ENCODE results near the gene CABP7.

Gene CABP7

DNA sequence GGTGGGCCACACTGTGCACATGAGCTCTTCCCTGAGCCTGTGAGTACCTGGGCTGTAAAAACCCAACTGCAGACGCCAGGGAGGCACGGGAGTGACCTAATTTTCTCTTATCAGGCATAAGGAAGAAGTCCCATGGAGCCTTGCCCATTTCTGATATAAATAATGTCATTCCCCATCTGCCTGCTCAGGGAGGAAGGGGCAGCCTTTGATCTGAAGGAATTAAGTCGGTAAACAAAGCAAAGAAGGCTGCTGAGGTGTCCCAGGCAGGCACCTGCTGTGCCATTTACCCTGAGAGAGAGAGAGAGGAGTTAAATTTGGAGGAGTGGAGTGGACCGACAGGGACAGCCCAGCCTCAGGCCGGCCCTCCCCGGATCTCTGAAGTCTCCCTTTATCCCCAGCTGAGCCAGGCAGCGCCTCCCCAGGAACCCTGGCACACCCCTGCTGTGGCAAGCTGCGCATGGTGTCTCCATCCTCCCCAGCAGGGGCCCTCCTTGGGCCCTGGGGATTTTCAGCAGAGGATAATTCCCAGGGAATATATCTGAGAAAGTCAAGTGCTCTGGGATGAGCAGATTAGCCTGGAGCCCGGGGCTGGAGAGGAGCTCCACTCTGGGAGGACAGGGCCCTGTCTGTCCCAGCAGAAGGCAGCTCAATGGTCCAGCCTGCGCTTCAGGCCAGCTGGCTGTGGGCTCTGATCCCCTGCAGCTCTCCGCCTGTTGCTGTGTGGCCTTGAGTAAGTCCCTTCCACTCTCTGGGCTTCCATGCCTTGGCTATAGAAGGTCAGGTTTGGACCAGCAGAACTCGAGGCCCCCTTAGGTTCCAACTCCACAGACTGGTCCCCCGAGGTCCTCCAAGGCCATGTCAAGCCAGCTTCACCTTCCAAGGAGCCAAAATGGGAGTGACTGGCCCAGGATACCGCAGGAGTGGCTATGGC lies 17.5 kb upstream of the CABP7 start:
- DNase-seq: peak; percentile 55

DNA sequence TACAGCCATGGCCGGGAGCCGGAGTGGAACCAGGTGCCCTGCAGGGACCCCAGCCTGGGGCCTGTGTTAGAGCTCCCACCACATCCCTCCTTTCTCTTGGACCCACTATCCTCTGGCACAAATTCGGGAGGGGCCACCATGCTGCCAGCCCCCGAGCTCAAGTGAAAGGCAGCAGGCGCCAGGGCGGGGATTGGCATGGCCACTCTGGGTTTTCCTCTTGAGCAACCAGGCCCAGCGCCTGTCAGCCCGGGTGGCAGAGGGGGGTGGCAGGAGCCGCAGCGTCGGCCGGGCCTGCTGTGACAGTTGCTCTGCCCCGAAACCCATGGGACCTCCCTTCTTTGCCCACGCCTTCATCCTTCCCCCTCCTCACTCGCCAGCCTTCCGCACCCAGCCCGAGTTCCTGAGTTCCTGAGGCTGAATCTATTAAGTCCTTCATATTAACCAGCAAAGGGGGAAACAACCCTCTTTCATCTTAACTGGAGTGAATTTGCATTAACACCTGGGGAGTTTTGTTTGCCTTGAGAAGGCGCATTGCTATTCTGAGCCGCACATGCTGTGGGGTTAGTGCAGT lies 16.8 kb upstream of the CABP7 start:
- DNase-seq: peak; percentile 50

DNA sequence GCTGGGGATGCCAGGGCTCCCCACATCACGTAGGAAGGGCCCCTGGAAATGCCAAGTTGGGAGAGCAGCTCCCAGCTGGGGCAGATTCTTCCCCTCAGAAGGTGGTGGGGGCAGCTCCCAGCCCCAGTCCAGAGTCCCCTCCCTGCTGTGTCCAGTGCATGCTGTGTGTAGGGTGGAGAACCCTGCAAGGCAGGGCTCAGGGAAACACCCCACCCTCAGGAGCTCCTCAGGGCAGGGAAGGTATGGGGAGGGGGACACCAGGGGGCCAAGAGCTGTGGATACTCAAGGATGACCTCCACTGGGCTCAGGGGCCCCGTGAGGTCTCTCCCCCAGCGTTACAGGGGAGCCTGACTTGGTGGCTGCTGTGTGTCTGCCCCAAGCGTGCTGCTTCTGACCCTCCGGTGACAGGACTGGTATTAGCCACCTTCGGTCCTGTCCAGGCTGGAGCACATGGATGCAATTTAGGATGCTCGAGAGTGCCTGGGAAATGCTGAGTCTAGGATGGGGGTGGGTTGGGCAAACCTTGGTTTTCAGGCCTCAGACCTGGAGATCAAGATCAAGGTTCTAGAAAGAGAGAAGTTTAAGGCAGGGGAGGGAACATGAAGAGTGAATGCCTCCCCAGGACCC lies 16.1 kb upstream of the CABP7 start:
- DNase-seq: peak; percentile 40

DNA sequence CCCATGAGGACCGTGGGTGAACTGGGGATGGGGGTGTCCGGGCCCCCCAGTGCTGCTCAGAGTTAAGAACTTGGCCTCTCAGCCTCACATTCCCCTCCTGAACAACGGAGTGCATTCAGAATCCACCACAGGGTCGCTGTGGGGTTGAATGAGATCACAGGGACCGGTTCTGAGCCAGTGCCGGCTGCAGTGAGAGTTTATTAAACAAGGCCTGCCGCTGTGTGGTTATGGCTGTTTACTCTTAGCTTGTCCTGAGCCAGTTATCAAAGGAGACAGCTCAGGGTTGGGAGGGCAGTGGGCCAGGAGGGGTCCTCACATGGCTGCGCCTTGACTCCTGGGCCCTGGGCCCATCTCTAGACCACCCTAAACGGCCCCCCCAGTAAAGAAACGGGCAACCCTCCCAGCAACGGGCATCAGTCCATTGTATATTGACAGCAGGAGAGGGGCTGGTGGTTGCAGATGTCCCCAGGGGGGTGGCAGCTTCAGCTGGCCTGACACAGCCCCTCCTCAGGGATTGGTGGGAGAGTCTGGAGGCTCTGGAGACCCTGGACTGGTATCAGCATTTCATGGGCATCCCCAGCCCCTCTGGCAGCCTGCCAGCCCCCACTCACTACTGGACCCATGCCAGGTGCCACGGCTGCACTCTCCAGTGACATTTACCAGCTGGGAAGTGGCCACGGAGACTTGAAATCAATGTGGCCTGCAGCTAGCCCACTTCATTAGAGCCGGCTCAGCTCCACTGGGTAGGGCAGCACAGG lies 15.1 kb upstream of the CABP7 start:
- peak; percentile 80 for DNase-seq

DNA sequence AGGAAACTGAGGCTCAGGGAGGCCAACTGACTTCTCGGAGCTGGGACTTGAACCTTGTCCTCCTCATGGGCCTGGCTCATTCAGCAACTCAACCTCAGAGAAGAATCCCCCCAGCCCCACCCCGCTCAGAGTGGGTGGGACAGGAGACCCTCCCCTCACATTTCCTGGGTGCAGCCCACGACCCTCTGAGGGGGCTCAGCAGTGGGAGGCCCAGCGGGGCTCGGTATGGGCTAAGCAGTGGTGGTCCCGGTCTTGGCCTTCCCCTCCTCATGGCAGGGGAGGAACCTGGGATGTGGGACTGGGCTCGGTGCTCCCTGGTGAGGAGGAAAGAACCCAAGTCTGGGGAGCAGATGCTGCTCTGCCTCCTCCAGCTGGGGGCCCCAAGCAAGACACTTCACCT lies 14.2 kb upstream of the CABP7 start:
- DNase-seq: no peak

DNA sequence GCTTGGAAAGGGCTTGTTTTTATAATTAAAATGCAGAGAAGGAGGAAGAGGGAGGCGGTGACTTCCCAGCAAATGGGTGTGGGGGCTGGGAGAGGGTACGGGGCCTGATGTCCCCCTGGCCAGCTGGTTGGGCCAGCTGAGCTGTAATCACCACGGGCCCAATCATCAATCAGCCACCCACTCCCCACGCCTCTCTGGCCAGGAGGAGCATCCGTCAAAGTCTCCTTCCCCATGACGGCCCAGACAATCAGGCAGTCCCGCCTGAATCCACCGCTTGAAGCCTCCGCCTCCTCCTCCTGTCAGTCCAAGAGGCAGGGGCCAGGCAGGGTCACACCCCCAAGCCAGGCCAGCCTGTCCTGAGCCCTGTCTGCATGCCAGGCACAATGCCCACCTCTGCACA lies 13.3 kb upstream of the CABP7 start:
- peak; percentile 48 for DNase-seq

DNA sequence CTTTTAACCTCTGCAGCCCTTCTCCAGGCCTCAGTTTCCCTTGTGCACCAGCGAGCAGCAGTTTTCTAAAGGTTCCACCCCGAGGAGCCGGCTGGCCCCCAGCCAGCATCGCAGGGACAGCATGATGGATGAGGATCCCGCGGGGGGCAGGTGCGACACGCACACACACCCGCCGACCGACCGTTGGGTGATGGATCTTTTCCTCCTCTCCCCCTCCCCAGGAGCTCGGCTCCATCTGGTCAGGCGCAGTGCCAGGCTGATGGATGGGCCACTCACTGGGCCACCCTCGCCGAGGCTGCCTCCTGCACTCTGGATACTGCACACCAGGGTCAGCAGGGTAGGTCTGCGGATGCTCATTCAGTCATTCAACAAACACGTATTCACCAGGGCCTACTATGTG lies 12.8 kb upstream of the CABP7 start:
- no peak for DNase-seq

DNA sequence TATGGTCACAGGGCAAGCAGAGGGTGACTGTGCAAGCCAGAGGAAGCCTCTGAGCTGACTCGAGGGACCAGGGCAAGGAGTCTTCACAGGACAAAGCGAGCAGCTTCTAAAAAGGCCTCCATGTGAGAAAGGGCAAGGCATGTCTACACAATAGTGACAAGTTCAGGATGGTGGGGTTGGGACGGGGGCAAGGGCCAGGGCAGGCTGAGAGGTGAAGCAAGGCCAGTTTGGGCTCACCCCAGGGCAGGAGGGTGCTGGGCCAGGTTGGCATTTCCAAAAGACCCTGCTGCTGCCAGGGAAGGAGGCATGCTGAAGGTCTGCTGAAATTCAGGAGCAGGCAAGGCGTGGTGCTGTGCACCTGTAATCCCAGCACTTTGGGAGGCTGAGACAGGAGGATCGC lies 12.3 kb upstream of the CABP7 start:
- DNase-seq: no peak

DNA sequence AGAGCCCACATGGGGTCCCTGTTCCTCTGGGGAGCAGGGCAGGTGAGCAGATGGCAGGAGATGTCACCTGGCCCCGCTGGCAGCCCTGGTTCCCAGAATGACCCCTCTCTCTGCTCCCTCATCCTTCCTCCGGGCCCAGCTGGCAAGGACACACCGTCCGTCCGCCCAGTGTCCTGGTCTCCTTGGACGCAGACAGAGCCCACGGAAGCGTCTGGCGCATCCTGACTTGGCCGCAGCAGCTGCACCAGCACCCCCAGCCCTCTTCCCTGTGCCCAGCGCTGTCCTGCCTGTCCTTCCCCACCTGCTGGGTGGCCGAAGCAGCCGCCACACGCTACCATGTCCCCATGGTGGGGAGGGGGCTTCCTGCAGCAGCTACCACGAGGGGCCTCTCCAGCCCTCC lies 9.6 kb upstream of the CABP7 start:
- no peak for DNase-seq

DNA sequence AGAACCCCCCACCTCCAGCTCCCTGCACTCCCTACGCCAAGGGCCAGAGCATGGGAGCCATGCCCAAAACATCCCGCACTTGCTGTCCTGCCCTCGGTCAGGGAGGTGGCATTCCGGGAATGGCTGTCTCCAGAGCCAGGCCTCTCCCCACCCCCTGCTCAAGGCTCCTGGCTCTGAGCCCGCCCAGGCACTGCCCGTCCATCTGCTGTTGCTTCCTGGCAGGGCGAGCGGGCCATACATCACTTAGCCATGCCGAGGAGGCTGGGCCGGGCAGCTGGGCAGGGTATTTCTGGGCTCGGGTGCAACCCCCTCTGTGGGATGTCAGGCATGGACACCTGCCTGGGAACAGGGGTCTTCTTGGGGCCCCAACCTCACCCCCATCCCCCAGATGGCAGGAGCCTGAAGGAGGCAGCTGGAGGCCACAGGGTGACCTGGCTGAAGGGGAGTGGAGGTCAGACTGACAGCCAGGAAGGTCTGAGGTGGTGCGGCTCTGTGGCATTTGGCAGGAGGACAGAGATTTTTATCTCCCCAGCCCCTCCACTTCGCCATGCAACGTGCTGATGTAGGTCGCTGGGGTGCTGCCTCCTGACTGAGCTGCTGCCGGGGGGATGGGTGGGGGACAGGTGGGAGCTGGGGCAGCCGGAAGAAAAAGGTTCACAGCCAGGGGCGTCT lies 8.7 kb upstream of the CABP7 start:
- DNase-seq: no peak

DNA sequence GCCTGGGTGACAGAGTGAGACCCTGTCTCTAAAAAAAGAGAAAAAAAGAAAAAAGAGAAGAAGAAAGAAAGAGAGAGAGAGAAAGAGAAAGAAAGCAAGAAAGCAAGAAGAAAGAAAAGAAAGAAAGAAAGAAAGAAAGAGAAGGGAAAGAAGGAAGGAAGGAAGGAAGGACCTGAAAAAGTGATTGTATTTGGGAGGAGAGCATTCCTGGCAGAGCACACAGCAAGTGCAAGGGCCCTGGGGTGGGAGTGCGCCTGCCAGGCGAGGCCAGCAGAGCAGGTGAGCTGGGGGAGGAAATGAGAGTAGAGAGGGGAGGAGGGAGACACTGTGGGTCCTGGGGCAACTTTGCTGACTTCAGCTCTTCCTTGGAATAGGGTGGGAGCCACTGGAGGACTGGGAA lies 7.7 kb upstream of the CABP7 start:
- no peak for DNase-seq

DNA sequence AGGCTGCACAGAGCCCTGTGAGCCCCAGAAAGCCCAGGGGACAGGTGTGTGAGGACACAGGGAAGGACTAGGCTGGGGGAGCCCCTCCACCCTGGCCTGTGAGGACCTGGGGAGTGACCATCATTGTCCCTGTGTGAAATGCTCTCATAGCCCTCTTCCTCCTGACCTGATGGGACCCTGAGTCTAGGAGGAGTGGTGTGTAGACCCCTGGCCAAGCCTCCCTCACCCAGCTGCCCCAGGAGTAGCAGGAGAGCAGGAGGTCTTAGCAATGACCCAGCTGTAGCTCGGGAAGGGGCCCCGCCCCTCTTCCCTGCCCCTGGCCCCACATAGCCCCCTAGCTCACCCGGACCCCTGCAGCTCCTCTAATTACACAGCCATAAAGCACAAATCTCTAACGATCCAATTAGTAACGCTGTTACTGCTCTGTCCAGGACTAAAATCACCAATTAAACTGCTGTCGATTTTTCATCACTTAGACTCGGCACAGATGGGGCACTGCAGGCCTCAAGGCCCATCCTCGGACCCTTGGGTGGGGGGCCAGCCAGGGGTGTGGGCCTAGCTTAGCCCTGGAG lies 6.6 kb upstream of the CABP7 start:
- DNase-seq: peak; percentile 77

DNA sequence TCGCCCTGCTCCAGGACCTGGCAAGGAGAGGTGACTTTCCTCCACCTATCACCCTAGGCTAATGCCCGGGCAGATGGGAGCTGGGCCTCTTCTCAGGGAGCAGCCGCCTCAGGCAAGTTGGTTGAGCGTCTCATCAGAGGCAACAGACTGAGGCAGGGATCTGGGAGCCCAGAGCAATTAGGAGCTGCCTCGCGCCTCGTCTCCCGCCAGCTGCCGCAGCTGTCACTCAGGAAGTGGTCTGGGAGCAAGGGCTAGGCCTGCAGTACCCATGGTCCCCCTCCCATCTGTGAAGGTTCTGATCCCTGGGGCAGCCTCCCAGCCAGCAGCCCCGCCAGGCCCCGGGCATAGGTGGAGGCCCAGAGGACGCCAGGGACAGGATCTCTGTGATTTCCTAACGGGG lies 4.6 kb upstream of the CABP7 start:
- DNase-seq: peak; percentile 80

DNA sequence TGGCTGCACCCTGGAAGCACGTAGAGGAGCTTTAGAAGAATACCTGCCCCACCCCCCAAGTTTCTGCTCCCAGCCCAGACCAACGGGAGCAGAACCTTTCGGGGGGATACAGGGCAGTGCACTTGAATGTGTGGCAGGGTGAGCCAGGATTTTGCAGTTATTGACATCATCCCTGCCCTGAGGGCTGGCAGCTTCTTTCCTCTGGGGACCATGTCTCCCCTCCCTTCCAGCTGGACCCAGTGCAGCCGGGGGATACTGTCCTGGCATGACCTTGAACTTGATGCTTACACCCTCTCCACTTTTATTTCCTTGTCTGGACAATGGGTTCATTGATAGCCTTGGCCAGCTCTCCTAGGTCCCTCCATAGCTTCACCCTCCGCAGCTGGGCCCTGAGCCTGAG lies 4.1 kb upstream of the CABP7 start:
- no peak for DNase-seq

DNA sequence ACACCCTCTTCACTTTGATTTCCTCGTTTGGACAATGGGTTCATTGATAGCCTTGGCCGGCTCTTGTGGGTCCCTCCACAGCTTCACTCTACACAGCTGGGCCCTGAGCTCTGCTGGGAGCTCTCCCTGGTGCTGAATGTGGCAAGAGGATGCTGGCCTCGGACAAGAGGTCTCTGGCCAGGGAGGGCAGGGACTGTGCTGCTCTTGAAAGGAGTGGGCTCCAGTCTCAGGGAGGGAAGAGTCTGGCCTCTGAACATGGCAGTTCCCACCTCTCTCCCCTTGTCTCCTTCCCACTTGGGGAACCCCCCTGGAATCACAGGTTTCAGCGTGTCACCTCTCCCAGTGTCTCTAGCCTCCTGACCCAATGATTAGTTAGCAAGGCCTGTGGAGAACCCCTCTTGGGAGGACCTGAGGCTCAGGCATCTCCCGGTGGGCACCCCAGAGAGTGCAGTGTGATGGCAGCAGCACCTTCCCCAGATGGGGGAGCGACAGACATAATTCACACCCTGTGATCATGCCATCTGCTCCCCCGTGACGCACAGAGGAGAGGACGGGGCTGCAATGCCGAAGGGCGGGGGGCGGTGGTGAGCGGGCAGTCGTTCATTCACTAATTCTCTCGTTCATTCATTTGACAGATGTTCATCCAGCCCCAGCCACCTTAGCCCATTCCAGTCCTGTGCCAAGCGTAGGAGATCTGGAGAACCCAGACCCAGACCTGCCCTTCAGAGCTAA lies 2.8 kb upstream of the CABP7 start:
- DNase-seq: peak; percentile 78

DNA sequence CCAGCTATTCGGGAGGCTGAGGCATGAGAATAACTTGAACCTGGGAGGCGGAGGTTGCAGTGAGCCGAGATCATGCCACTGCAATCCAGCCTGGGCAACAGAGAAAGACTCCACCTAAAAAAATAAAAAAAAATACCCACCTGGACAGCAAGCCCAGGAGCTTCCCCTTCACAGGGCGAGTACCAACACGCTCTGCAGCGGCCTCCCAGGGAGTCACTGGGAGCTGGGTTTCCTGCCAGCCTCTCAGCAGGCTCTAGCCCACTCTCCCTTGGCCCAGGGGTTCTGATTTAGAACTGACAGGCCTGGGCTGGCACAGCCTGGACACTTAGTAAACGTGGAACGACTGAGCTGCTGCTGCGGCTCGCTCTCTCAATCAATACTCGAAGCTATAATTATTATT lies 2.0 kb upstream of the CABP7 start:
- DNase-seq: no peak

DNA sequence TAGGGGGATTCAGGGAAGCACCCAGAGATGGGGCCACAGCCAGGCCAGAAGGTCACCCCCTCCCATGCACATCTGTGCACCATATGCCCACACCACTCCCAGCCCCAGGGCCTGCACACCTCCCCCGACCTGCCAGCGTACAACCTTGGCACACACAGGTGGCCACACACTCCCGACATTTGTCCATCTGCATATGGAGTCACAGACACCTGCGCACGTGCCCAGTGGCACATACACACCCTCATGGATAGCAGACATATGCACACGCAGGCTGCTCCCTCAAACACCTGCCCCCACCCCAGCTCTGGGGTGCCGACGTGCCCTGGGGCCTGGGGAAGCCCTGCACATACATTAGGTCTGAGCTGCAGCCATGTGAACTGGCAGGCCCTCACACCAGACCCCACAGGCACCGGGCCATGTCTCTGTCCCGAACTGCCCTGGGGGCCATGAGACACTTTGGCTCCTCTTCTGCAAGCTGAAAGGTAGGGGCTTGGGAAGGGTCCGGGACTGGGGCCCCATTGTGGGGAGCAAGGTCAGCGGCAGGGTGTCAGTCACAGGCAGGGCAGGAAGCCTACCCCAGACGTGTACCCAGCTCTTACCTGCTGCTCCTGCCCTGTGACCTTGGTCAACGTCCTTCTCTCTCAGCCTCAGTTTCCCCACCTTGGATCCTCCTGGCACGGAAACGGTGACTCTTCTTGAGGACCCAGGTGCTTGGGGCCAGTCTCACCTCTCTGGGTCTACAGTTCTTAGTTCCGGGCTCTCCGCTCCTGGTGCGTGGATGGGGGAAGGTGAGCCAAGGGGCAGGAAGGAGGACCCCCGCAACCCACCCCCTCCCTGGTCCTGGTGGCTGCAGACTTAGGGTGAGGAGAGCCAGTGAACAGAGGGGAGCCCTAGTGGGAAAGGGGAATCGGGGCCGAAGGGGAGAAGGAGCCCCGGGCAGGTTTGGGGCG lies 579 bp upstream of the CABP7 start:
- peak; percentile 24 for DNase-seq

DNA sequence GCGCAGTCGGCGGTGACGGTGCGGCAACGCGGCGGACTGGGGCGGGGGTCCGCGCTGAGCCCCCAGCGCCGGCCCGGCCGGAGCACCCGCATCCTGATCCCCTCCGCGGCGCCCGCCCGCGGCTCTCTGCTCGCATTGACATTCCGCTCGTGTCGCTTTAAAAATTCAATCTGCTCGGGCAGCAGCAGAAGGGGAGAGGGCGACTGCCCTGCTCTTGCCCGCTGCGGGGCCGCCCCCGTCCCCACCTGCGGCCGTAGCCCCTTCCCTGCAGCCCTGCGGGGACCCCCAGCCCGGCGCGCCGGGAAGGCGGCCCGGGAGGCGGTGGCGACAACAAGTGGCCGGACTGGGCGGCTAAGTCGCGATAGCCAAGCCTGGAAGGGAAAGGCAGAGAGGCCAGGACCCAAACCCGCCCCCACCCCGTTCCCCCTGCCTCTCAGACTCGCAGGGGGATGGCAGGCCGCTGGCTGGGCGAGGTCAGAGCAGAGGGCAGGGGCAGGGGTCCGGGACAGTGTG lies 1.1 kb downstream of the CABP7 start:
- DNase-seq: no peak

DNA sequence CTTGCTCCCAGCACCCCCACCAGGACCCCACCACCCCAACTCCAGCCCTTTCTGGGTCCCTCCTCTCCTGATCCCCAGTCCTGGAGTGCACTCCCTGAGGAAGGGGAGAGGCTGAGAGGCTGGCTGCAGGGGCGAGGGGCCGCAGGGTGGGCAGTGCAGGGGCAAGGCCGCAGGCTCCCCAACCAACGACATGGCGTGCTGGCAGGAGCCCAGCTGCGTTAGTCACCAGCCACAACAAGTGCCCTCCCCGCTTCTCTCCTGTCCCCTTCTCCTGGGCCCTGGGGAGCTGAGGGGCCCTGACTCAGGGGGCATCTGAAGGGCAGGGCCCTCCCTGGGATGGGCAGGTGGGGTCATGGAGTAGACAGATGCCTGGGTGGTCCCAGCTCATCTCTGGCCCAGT lies 2.3 kb downstream of the CABP7 start:
- no peak for DNase-seq

DNA sequence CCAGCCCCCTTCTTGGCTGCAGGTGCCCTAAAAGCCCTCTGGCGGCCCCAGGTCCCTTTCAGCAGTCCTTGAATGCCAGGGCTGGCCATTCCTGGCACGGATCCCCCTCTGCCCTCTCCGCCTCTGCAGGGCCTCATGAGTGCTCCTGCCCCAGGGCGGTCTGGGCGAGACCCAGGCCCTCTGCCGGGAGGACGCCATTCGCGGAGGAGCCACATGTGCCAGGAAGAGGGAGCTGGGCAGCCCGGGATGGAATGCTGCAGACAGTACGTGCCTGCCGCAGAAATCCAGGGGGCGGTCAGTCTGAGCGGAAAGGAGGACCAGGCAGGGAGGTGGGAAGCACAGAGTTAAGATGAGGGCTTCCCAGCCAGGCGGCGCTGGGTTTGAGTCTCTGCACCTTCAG lies 2.8 kb downstream of the CABP7 start:
- no peak for DNase-seq
